ENCODE results near the gene SMIM15. TPM values are rescaled to one million over a fixed set of nuclear protein-coding genes. Genes with fewer than 3 reads are reported as not detected.

The SMIM15 gene
- total and polyA plus RNA-seq, 2 donors (not counting 3 experiments of a cell fraction or from before 2014, with no cell fraction given), result 18.4 to 48.8 TPM

DNA sequence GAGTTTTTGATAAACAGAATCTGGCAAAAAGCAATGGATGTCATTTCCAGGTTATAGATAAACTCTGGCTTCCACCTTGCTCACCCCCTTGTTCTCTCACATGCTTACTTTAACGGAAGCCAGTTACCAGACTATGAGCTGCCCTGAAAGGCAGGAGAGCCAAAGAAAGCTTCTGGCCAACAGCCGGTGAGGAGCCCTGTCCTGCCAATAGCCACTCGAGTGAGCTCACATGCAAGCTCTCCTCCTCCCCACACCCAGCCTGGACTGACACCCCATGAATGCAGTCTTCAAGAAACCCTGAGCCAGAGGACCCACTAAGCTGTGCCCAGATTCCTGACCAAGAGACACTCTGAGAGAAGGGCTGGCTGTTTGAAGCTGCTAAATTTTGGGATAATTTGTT, 14.4 kb upstream of the SMIM15 start:
- CTCF ChIA-PET, result interaction anchor here (0.5 kb wide), 2 partner anchors 9 to 10 kb away, joined by 3 read pairs; no protein-coding TSS in a partner anchor
- POLR2A ChIA-PET, result no interaction called here
- FAIRE-seq, result no peak

More for the DNA sequence above, 14.4 kb upstream of the SMIM15 start:
- dilution Hi-C loops (cut with MboI; ENCODE audit: extremely low pct_ligation_motif_present, low sequenced_read_pairs), result no loop called here
- no TSS peak for BruUV-seq (replicated peaks)
- intact Hi-C loops (cut with micrococcal nuclease), result no loop called here
- Histone ChIP-seq H3K4me3 (replicated peaks in 1 of 3; ENCODE audit: insufficient read depth in 1 of 3, low read depth in 1 of 3, low read length in 3 of 3) (no peak overlapping the region), H3K27ac (ENCODE audit: insufficient read depth, low read depth, low read length) (no peak overlapping the region), H3K27me3 (ENCODE audit: control insufficient read depth in 2 of 2, insufficient read depth in 2 of 2, low read length in 2 of 2) (no peaks in the 10 kb centered on the region), H3K4me2 (ENCODE audit: insufficient read depth, low read length) (no peak overlapping the region), H3K79me2 (ENCODE audit: control insufficient read depth, insufficient read depth, low read length) (no peaks in the 10 kb centered on the region), H3K9ac (replicated peaks; ENCODE audit: extremely low read depth, insufficient read depth, low read length) (no peak overlapping the region), H3K36me3 (ENCODE audit: control insufficient read depth in 2 of 2, extremely low read depth in 1 of 2, insufficient read depth in 2 of 2, low read length in 2 of 2) (no peaks in the 10 kb centered on the region), H2AFZ (ENCODE audit: low read depth, low read length) (no peak overlapping the region), H3K4me1 (ENCODE audit: control insufficient read depth, extremely low read depth, insufficient read depth, low read length) (no peaks in the 10 kb centered on the region), H3K9me1 (replicated peaks; ENCODE audit: control insufficient read depth, extremely low read depth, insufficient read depth, low read length) (no peaks in the 10 kb centered on the region), H4K20me1 (replicated peaks; ENCODE audit: control insufficient read depth, extremely low read depth, insufficient read depth, low read length) (no peaks in the 10 kb centered on the region), H3K9me3 (replicated peaks; ENCODE audit: control insufficient read depth, insufficient read depth, low read length) (no peaks in the 10 kb centered on the region)
- TF ChIP-seq FOS (IDR thresholded peaks at IDR 0.05; ENCODE audit: borderline replicate concordance, insufficient read depth, low read length) (no peak), MYC (IDR thresholded peaks at IDR 0.05; ENCODE audit: low read depth, low read length) (no peak), EZH2 (IDR thresholded peaks at IDR 0.05; ENCODE audit: borderline replicate concordance, low read depth, low read length, severe bottlenecking) (no peak), GATA2 (IDR thresholded peaks at IDR 0.05; ENCODE audit: insufficient read depth, insufficient read length, low read depth, low read length) (no peak), JUN (IDR thresholded peaks at IDR 0.05; ENCODE audit: borderline replicate concordance, insufficient read depth, insufficient read length, low read depth) (no peak), POLR2A (IDR thresholded peaks at IDR 0.05; ENCODE audit: low read depth, low read length) (no peak), POLR2AphosphoS5 (IDR thresholded peaks at IDR 0.05; ENCODE audit: insufficient read depth, low read depth, low read length) (no peak)
- TF ChIP-seq, protein P1, sequence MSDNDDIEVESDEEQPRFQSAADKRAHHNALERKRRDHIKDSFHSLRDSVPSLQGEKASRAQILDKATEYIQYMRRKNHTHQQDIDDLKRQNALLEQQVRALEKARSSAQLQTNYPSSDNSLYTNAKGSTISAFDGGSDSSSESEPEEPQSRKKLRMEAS (IDR thresholded peaks at IDR 0.05; ENCODE audit: insufficient read depth, insufficient read length), result no peak
- TF ChIP-seq, protein P2, sequence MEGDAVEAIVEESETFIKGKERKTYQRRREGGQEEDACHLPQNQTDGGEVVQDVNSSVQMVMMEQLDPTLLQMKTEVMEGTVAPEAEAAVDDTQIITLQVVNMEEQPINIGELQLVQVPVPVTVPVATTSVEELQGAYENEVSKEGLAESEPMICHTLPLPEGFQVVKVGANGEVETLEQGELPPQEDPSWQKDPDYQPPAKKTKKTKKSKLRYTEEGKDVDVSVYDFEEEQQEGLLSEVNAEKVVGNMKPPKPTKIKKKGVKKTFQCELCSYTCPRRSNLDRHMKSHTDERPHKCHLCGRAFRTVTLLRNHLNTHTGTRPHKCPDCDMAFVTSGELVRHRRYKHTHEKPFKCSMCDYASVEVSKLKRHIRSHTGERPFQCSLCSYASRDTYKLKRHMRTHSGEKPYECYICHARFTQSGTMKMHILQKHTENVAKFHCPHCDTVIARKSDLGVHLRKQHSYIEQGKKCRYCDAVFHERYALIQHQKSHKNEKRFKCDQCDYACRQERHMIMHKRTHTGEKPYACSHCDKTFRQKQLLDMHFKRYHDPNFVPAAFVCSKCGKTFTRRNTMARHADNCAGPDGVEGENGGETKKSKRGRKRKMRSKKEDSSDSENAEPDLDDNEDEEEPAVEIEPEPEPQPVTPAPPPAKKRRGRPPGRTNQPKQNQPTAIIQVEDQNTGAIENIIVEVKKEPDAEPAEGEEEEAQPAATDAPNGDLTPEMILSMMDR (IDR thresholded peaks at IDR 0.05; ENCODE audit: extremely low read depth in 1 of 2, insufficient read depth in 1 of 2, low read depth in 1 of 2, low read length in 2 of 2), result no peak
- no peak for DNase-seq (ENCODE audit: low read depth, low spot score)
